ENCODE measurements around the gene JARID2.

The JARID2 gene

GRCh38 chr6:15509335-15509933, 263.6 kb downstream of the JARID2 start:
- H3K27me3 ChIP-seq (ENCODE audit: control insufficient read depth, insufficient read depth, low read length) = no peaks in the 10 kb centered on the region
- H3K4me3 ChIP-seq (ENCODE audit: low read length) = no peak overlapping the region
- H3K36me3 ChIP-seq (ENCODE audit: insufficient read depth, low read length) = peaks cover 45% of the 10 kb centered on the region
- H3K4me1 ChIP-seq (ENCODE audit: control insufficient read depth, insufficient read depth, low read length) = peaks cover 12% of the 10 kb centered on the region
- H3K4me2 ChIP-seq (ENCODE audit: low read length) = no peak overlapping the region
- H3K9me3 ChIP-seq (replicated peaks; ENCODE audit: low read length) = no peaks in the 10 kb centered on the region
- no peak overlapping the region for H3K9ac ChIP-seq (ENCODE audit: low read depth, low read length)

- H3K4me1 ChIP-seq (ENCODE audit: control insufficient read depth, insufficient read depth, low read length) = peaks cover 8% of the 10 kb centered on the region
- no peak overlapping the region for H3K4me3 ChIP-seq (ENCODE audit: low read length)
- no peak overlapping the region for H3K4me2 ChIP-seq (ENCODE audit: low read length)
- H3K27me3 ChIP-seq (ENCODE audit: control insufficient read depth, insufficient read depth, low read length) = no peaks in the 10 kb centered on the region
- H3K36me3 ChIP-seq (ENCODE audit: insufficient read depth, low read length) = peaks cover 48% of the 10 kb centered on the region
- no peaks in the 10 kb centered on the region for H3K9me3 ChIP-seq (replicated peaks; ENCODE audit: low read length)
- no peak overlapping the region for H3K9ac ChIP-seq (ENCODE audit: low read depth, low read length)
Observed at GRCh38 chr6:15510121-15510520, 264.3 kb downstream of the JARID2 start.

- Histone ChIP-seq H3K9me3 (replicated peaks; ENCODE audit: low read length) (no peaks in the 10 kb centered on the region), H3K27me3 (ENCODE audit: control insufficient read depth, insufficient read depth, low read length) (no peaks in the 10 kb centered on the region), H3K4me1 (ENCODE audit: control insufficient read depth, insufficient read depth, low read length) (peaks cover 2% of the 10 kb centered on the region), H3K9ac (ENCODE audit: low read depth, low read length) (no peak overlapping the region), H3K36me3 (ENCODE audit: insufficient read depth, low read length) (peaks cover 53% of the 10 kb centered on the region), H3K4me3 (ENCODE audit: low read length) (no peak overlapping the region), H3K4me2 (ENCODE audit: low read length) (no peak overlapping the region)
Observed at GRCh38 chr6:15510536-15511247, 264.8 kb downstream of the JARID2 start.

GRCh38 chr6:15511248-15512125, 265.6 kb downstream of the JARID2 start:
- no peaks in the 10 kb centered on the region for H3K4me1 ChIP-seq (ENCODE audit: control insufficient read depth, insufficient read depth, low read length)
- peaks cover 54% of the 10 kb centered on the region for H3K36me3 ChIP-seq (ENCODE audit: insufficient read depth, low read length)
- no peaks in the 10 kb centered on the region for H3K9me3 ChIP-seq (replicated peaks; ENCODE audit: low read length)
- no peak overlapping the region for H3K4me2 ChIP-seq (ENCODE audit: low read length)
- H3K4me3 ChIP-seq (ENCODE audit: low read length) = no peak overlapping the region
- no peaks in the 10 kb centered on the region for H3K27me3 ChIP-seq (ENCODE audit: control insufficient read depth, insufficient read depth, low read length)
- H3K9ac ChIP-seq (ENCODE audit: low read depth, low read length) = no peak overlapping the region

- H3K9ac ChIP-seq (ENCODE audit: low read depth, low read length) = no peak overlapping the region
- H3K27me3 ChIP-seq (ENCODE audit: control insufficient read depth, insufficient read depth, low read length) = no peaks in the 10 kb centered on the region
- no peaks in the 10 kb centered on the region for H3K4me1 ChIP-seq (ENCODE audit: control insufficient read depth, insufficient read depth, low read length)
- H3K4me3 ChIP-seq (ENCODE audit: low read length) = no peak overlapping the region
- H3K4me2 ChIP-seq (ENCODE audit: low read length) = no peak overlapping the region
- peaks cover 60% of the 10 kb centered on the region for H3K36me3 ChIP-seq (ENCODE audit: insufficient read depth, low read length)
- H3K9me3 ChIP-seq (replicated peaks; ENCODE audit: low read length) = no peaks in the 10 kb centered on the region
Observed at GRCh38 chr6:15512126-15512525, 266.3 kb downstream of the JARID2 start.

- no peak overlapping the region for H3K9ac ChIP-seq (ENCODE audit: low read depth, low read length)
- peaks cover 60% of the 10 kb centered on the region for H3K36me3 ChIP-seq (ENCODE audit: insufficient read depth, low read length)
- H3K4me2 ChIP-seq (ENCODE audit: low read length) = no peak overlapping the region
- H3K4me3 ChIP-seq (ENCODE audit: low read length) = no peak overlapping the region
- H3K27me3 ChIP-seq (ENCODE audit: control insufficient read depth, insufficient read depth, low read length) = no peaks in the 10 kb centered on the region
- no peaks in the 10 kb centered on the region for H3K4me1 ChIP-seq (ENCODE audit: control insufficient read depth, insufficient read depth, low read length)
- no peaks in the 10 kb centered on the region for H3K9me3 ChIP-seq (replicated peaks; ENCODE audit: low read length)
Observed at GRCh38 chr6:15512721-15513120, 266.9 kb downstream of the JARID2 start.

GRCh38 chr6:15513131-15513771, 267.4 kb downstream of the JARID2 start:
- Histone ChIP-seq H3K36me3 (ENCODE audit: insufficient read depth, low read length) (peaks cover 60% of the 10 kb centered on the region), H3K4me2 (ENCODE audit: low read length) (no peak overlapping the region), H3K4me1 (ENCODE audit: control insufficient read depth, insufficient read depth, low read length) (no peaks in the 10 kb centered on the region), H3K9ac (ENCODE audit: low read depth, low read length) (no peak overlapping the region), H3K4me3 (ENCODE audit: low read length) (no peak overlapping the region), H3K27me3 (ENCODE audit: control insufficient read depth, insufficient read depth, low read length) (no peaks in the 10 kb centered on the region), H3K9me3 (replicated peaks; ENCODE audit: low read length) (no peaks in the 10 kb centered on the region)

- H3K36me3 ChIP-seq (ENCODE audit: insufficient read depth, low read length) = peaks cover 58% of the 10 kb centered on the region
- H3K4me1 ChIP-seq (ENCODE audit: control insufficient read depth, insufficient read depth, low read length) = no peaks in the 10 kb centered on the region
- H3K27me3 ChIP-seq (ENCODE audit: control insufficient read depth, insufficient read depth, low read length) = no peaks in the 10 kb centered on the region
- no peak overlapping the region for H3K4me3 ChIP-seq (ENCODE audit: low read length)
- no peak overlapping the region for H3K9ac ChIP-seq (ENCODE audit: low read depth, low read length)
- no peak overlapping the region for H3K4me2 ChIP-seq (ENCODE audit: low read length)
- H3K9me3 ChIP-seq (replicated peaks; ENCODE audit: low read length) = no peaks in the 10 kb centered on the region
Observed at GRCh38 chr6:15513801-15514711, 268.2 kb downstream of the JARID2 start.

GRCh38 chr6:15515226-15515625, 269.4 kb downstream of the JARID2 start:
- Histone ChIP-seq H3K36me3 (ENCODE audit: insufficient read depth, low read length) (peaks cover 68% of the 10 kb centered on the region), H3K4me2 (ENCODE audit: low read length) (no peak overlapping the region), H3K9ac (ENCODE audit: low read depth, low read length) (no peak overlapping the region), H3K27me3 (ENCODE audit: control insufficient read depth, insufficient read depth, low read length) (no peaks in the 10 kb centered on the region), H3K9me3 (replicated peaks; ENCODE audit: low read length) (no peaks in the 10 kb centered on the region), H3K4me3 (ENCODE audit: low read length) (no peak overlapping the region), H3K4me1 (ENCODE audit: control insufficient read depth, insufficient read depth, low read length) (no peaks in the 10 kb centered on the region)

GRCh38 chr6:15515660-15516375, 269.9 kb downstream of the JARID2 start:
- Histone ChIP-seq H3K27me3 (ENCODE audit: control insufficient read depth, insufficient read depth, low read length) (no peaks in the 10 kb centered on the region), H3K4me3 (ENCODE audit: low read length) (no peak overlapping the region), H3K4me2 (ENCODE audit: low read length) (no peak overlapping the region), H3K9me3 (replicated peaks; ENCODE audit: low read length) (no peaks in the 10 kb centered on the region), H3K4me1 (ENCODE audit: control insufficient read depth, insufficient read depth, low read length) (no peaks in the 10 kb centered on the region), H3K36me3 (ENCODE audit: insufficient read depth, low read length) (peaks cover 72% of the 10 kb centered on the region), H3K9ac (ENCODE audit: low read depth, low read length) (no peak overlapping the region)

All from skeletal muscle satellite cell (primary cell).